OCI-LY3 (cell line): ENCODE results near the gene TALDO1.

Experiments
- CTCF ChIP-seq: fragments of 200-600, 300-600 bp; sonication (generic); IDR thresholded peaks from 2 replicates; pipeline ENCODE4 v1.5.1; 2014; ENCODE audit warnings: antibody characterized with exemption, low read length, low read depth
- EZH2phosphoT487 ChIP-seq: fragments of 200-600 bp; shearing (Covaris generic); IDR thresholded peaks from 2 replicates; pipeline ENCODE4 v1.6.1; 2018; ENCODE audit warnings: antibody characterized with exemption, mixed run types, low read depth

DNA sequence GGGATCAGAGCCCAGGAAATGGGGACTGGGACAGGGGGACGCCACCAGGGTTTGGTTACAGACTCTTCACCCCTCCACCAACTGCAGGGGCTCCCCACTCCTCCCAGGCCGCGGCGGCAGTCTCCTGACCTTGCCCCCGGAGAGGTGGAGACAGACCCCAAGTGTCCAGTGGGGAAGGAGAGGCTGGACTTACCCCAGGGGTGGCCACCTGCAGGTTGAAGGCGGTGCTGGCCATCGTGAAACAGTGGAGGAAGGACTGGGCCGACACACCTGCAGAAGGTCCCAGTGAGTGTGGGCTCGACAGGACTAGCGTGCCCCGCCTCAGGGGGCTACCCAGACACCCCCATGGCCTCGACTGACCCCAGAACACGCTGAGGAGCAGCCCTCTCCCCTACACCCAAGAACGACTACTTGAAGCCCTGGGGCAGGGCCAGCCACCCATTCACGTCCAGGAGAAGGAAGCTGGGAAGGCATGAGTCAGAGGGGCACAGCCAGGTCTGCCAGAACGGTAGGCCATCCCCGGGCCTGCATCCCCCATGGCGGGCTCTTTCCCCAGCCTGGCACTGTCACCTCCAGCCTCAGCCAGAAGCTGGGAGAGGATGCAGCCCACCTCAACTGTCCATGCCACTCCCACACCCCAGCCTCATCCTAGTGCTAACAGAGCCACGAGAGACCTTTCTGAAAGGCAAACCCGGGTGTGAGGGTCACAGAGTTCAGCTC, 27.8 kb downstream of the TALDO1 start:
- TF ChIP-seq EZH2phosphoT487 (no peak), CTCF (no peak)
